Kidney capillary endothelial cell (primary cell): ENCODE data around the gene UNK.
"Not testable (repeated sequence)": the region's sequence is repeated elsewhere in the genome, so short reads cannot be mapped to it uniquely, and the experiment has no call there.

ENCODE experiments used
- DNase-seq: peaks from one replicate; pipeline ENCODE4 v3.0.0-alpha.2; 2018; ENCODE audit warnings: low spot score

UNK gene

DNA sequence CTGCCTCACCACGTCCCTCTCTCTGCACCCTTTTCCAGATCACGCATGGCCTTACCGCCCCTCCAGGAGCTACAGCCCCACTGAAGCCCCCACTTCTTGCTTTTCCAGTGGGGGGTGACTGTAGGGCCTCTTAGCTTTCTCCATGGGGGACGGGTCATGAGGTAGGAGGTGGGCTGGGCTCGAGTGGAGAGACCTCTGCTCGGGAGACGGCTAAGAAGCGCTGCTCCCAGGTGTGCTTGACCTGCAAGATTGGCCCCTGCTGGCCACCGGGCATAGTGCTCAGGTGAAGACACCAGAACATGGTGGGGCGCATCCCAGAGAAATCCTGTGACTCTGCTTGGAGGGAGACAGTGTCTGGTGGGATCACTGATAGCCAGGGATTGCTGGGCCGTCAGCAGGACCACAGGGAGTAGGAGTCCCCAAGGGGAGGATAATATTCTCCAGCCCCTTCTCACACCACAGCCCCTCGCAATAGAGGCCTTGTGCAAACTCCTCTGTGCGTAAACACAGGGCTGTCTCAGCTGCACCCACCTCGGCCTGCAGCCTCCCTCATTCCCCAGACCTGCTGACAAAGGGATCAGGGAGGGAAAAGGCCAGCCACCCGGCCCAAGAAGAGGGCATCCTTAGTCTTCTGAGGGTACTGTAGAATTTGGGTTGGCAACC lies 10.7 kb upstream of the UNK start:
- DNase-seq: no peak

DNA sequence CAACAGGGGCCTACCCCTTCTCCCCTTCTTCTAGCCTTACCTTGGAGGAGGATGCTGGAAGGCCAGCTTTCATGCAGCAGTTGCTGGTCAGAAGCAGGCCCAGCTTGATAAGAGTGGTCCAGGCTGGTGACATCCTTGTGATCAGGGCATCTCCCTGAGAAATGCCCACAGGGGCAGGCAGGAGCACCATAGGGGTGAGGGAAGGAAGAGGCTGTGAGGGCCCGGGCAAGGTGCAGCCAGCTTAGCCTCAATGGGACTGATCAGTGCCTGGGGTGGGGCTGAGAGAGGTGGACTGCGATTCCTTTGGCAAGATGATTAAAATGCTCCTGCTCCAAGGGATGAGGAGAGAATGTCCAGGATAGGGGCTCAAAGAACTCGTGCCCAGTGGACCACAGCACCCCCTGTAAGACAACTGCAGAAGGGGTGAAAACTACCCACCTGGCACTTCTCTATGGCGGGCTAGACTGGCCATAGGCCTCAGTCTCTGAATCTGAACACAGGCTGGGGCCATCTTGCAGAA lies 10.1 kb upstream of the UNK start:
- no peak for DNase-seq

DNA sequence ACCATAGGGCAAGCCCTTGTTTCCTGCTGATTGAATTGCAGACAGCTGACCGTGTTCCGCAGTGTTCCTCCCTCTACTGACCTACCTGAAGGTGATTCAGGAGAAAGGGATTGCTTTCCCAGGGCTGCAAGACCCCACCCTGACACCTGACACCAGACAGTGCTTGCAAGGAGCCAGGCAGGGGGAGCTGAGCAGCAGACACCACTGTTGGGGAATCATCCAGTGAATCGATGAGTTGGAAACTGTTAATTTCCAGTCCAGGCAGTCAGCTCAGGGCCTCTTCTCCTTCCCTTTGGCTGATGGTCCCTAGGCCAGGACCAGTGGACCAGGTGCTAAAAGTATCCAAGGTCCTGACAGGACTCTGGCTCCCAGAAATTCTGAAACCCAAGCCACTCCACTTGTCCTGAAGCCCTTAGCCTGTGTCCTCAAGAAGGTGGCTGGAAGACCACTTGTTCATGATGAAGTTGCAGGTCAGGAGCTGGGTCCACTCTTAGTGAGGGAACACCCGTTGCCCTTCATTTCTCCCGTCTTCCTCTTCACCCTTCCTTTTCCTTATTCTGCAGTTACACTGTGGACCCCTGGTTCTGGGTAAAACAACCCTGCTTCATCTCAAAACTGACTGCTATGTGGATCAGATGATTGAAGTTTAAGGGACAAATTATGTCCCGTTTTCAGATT lies 9.5 kb upstream of the UNK start:
- no peak for DNase-seq

DNA sequence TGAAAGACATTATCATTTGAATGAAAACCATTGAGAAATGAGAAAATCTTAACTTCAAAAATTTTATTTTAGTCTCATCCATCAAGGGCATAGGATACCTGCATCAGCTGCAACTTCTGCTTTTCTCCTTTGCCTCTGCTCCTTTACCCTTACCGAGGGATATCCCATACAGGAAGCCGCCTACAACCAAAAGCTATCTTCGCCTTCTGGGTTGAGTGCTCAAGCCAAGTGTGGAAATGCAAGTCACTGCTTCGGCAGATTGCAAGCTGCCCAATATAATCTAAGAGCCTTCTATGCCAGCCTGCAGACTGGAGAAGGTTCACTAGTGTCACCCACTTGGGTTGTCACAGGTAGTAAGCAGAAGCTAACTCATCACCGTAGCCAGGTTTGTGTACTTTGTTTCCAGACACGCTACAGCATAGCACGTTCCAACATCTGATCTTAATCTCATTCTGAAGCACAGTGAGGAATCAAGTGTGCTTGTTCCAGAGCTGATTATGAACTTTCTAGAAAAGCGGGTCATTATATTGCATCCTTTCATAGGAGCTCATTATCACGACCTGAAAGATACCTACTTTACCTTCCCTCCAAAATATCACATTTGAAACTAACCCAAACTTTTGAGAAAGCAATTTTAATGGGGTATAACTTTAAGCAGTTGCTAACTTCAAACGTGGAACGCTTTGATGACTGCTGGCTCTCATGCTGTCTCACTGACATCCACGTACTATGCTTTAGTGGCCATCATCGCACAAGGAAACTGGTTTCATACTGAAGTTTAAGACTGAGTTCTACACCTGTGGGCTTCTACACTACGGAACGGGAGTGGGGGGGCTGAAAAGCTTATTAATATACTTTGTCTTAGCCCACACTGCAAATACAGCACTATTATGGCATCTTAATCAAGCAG lies 8.0 kb upstream of the UNK start:
- no peak for DNase-seq

DNA sequence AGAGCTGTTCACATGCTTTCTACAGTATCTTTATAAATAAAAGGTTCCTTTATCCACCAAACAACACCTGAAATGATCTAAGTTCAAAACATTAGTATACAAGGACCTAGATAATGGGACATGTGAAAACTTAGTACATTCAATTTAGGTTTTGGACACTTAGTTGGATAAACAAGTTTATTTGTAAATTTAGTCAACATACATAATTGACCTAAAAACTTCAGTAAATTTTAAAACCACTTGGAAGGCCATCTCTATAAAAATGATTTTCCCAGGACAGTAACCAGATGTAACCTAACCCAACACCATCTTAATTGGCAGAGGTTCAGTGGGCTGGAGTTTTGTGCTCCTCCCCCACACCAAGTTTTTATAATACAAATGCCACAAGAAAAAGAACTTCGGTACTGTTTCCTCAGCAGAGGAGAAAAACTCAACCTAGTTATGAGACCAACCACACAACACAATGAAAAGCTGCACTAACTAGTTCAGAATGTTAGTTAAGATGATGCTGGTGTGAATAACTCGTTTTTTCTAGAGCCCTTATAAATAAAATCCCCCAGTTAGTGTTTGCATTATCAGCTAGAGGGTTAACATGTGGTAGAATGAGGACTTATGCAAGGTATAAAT lies 7.2 kb upstream of the UNK start:
- DNase-seq: no peak

- not testable (repeated sequence) for DNase-seq
These were observed 6.3 kb upstream of the UNK start for GRCh38 chr17:75778066-75778860.

DNA sequence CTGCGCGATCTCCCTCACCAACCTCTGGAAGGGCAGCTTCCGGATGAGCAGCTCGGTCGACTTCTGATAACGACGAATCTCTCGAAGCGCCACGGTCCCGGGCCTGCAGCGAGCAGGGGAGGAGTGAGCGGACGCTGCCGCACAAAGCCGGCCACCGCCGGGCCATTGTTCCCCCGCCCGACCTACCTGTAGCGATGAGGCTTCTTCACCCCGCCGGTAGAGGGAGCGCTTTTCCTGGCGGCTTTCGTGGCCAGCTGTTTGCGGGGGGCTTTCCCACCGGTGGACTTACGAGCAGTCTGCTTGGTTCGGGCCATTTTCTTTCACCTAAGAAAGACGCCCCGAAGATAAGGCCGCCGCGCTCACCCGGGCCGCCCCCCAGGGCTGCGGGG lies 5.8 kb upstream of the UNK start:
- DNase-seq: no peak

GRCh38 chr17:75779250-75779986 lies 5.2 kb upstream of the UNK start:
- peak; percentile 100 for DNase-seq

DNA sequence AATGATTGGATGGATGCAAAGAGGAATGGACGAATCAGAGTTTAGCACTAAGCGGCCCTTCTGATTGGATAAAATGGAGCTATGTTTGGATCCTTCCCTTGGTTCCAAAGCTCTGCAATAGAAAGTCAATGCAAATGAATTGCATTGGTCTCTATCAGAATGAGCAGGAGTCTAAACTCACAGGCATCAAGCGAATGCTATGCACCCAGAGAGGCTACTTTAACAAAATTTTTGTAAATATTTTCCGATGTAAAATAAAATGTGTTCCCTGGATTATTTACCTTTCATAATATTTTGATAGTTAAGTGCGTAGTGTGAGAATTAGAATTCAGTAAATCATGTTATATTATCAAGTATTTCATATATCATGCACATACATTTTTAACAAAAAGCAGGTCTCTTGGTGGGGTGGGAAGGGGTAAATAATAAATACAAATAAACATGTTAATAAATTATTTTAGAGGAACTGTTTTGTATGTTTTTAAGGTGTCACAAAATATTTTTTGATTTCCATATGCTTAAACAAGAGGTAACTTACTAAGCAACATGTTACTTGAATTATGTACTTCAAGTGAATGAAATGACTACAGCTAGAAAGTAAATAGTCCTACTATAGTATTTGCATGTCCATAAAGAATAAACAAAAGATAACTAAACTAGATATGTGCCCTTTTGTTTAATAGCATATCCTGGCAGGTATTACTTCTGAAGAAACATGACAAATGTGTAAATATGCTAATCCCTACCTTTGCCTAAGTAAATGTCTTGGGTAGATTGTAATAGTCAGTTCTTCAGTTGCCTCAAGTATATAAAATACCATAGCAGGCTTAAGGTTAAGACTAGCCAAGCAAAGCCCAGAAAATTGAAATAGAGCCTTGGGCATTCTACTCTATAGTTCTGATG lies 4.4 kb upstream of the UNK start:
- DNase-seq: no peak

DNA sequence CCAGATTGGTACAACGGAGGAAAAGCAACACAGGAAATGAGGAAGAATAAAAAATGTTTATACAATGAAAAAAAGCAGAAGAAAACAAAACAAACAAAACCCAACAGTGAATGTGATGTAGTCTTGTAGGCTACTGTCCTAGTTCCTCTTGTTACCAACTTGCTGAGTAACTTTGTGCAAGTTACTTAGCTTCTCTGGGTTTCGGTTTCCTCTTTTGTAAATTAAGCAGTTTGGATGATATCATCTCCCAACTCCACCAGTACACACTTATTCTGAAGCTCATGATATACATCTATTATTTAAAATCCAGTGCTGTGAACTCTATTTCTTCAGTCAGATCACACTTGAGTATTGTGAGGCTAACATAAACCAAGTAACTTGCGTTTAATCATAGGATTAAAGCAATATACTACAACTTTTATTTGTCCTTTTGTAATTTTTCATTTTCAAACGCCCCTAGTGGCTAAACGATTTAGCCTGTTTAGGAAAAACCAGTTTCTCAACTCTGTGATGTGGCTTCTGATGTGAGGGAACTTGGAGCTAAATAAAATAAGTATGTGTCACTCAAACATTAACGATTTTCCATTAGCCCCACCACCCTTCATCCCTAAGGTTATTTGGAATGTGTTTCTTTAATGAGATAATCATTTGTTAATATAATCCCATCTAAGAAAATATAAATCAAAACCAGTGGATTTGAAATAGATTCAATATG lies 1.4 kb upstream of the UNK start:
- peak; percentile 62 for DNase-seq

DNA sequence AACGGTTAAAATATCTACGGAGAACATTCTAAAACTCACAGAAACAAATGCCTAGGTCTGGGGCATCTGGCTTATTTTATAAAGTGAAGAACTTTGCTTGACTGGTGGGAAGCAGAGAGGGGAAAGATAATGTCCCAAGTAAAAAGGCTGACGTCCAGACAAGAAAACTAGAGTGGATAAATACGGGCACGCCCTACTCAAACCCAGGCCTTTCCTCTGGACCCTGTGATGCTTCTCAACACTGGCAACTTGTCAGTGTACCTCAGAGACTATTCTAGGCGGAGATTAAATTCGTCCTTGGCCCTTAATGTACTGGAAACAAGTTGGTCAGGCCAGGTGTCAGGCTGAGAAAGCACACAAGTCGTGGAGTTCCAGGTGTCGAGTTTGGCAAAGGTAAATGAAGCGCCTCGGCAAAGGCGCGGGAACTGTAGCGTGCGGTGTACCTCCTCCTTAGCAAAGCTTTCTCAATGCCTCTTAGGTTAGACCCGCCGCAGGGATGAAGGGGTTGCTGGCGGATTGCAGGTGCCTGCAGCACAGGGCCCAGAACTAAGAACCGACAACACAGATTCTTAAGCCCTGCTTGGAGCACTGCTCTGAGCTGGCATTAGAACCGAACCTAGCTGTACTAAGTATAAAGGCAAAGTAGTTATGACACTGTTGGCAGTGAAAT lies 668 bp upstream of the UNK start:
- DNase-seq: no peak

DNA sequence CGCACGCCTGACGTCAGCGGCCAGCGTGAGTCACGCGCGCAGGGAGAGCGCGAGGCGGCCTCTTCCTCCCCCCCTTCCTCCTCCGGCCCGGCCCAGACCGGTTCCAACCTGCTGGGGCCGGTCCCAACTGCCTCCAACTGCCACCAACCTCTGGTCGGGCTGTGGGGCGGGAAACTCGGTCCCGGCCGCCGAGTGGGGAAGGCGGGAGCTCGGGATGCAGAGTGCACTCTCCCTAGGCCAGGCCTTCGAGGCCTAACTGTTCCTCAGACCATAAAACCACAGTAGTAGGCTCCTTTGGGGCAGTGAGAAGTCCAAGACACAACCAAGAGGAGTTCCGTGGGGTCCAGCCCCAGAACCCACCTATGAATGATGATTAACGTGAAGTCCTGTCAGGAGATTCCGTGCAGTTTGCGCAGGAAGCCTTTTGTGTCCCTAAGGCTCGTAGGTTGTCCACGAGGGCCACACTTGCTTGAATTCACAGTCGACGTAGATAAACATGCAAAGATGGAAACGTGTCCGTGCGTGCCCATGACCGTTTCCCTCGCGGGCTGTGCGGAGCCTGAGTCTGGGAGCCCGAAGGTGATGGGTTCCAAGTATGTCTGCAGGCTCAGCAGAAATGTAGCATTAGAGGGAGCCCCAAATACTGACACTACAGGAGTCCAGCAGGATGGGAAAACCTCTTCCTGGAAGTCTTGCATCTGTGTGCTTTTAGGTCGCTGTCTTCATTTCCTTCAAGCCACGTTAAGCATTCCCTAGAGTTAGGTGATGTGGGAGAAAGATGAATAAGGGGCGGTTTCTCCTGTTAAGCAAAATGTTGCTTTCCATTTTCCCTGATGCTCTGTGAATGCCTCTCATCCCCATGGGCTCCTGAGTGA lies 647 bp downstream of the UNK start:
- peak; percentile 86 for DNase-seq

GRCh38 chr17:75791254-75791653 lies 6.6 kb downstream of the UNK start:
- no peak for DNase-seq

GRCh38 chr17:75793460-75793859 lies 8.9 kb downstream of the UNK start:
- no peak for DNase-seq

DNA sequence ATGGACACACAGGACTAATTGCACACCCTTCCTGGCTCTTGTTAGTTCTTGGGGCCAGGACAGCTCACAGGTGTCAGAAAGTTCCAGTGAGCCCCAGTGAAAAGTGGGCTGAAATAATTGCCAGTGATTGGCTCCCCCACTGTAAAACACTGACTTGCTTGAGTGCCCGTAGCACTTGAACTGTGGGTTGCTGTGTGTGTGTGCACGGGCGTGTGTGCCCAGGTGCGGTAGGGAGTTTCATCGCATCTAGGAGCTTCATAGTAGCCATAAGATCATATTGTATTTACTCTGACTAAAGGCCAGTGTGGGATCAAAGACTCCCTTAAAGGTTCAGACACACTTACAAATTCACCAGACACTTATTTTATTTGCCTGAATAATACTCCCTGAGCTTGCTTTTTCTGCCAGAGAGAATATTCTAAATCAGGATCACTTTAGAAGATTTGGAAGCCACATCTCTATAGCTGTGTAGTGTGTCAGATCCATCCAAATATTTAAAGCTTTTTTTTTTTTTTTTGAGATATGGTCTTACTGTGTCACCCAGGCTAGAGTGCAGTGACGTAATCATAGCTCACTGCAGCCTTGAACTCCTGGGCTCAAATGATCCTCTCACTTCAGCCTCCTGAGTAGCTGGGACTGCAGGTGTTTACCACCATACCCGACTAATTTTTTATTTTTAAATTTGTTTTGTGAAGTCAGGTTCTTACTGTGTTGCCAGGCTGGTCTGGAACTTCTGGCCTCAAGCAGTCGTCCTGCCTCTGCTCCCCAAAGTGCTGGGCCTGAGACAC lies 11.4 kb downstream of the UNK start:
- DNase-seq: no peak

DNA sequence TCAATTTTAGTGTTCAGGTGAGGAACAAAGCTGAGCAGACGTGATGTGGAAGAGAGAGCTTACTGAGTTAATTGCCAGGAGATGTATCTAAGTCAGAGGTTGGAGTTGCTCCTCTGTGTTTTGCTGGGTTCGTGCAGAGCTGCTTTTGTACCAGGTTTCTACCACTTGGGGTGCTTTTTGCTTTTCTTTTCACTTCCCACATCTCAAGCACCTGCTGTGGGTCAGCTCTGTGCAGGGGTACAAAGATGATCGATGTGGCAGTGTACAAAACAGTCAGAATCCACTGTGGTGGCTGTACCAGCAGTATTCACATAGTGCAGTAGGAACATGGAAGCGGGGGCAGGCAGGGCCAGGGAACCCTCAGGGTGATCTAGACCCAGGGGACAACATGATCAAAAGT lies 14.8 kb downstream of the UNK start:
- no peak for DNase-seq

- DNase-seq: no peak
These were observed 19.3 kb downstream of the UNK start for GRCh38 chr17:75803883-75804282.
